Transverse colon (tissue), 4 donors: ENCODE results near the gene ZBTB46.

Experiments used
- POLR2A ChIP-seq: fragments of 450-650 bp; IDR thresholded peaks from one replicate; pipeline ENCODE4 v1.6.1; 2016; ENCODE audit warnings: antibody characterized with exemption, mild to moderate bottlenecking, moderate library complexity
- POLR2AphosphoS5 ChIP-seq, 3 donors: sonication (generic); formaldehyde crosslinking; IDR thresholded peaks; one replicate each; pipeline ENCODE4 v1.6.1; 2016; ENCODE audit warnings: antibody characterized with exemption in 3 of 3
- TF ChIP-seq, protein P1 (sequence below), 5 experiments: fragments of 200-600 bp in 3 of 5; fragments of 450-650 bp in 2 of 5; sonication (generic) in 3 of 5; IDR thresholded peaks; 1 replicate in 2 of 5; 2 replicates in 3 of 5; pipeline ENCODE4 v1.5.1; 2016 to 2017; ENCODE audit warnings: antibody characterized with exemption in 5 of 5, inconsistent platforms in 3 of 5, mild to moderate bottlenecking in 2 of 5, moderate library complexity in 1 of 5

DNA sequence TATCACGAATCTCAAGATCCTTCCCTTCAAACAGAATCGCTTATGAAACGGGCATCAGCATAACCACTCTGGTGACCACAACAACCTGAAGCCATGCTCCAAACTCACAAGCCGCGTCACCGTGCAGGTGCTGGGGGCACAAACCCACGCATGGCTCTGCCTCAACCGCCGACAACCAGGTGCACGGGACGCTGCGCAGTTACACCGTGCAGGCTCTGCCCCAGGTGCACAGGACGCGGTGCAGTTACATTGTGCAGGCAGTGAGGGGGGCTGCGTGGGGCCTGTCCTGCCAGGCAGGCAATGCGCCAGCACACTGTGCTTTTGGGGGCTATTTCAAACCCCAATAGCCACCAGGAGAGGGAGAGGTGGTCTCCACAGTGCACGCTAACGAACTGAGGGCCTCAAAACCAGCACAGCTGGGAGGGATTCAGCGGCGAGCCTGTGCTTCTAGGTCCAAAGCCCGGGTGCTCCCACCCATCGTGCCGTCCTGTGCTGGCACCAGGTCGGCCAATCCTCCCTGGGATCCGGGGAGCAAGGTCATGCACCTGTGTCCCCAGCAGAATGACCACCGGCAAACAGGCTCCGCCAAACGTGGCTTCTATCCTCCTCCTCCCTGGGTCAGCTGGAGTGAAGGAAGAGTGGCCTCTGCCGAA, 35.8 kb downstream of the ZBTB46 start:
- TF ChIP-seq POLR2A (no peak), POLR2AphosphoS5 (IDR thresholded peaks at IDR 0.05) (no peak)
- TF ChIP-seq, protein P1, sequence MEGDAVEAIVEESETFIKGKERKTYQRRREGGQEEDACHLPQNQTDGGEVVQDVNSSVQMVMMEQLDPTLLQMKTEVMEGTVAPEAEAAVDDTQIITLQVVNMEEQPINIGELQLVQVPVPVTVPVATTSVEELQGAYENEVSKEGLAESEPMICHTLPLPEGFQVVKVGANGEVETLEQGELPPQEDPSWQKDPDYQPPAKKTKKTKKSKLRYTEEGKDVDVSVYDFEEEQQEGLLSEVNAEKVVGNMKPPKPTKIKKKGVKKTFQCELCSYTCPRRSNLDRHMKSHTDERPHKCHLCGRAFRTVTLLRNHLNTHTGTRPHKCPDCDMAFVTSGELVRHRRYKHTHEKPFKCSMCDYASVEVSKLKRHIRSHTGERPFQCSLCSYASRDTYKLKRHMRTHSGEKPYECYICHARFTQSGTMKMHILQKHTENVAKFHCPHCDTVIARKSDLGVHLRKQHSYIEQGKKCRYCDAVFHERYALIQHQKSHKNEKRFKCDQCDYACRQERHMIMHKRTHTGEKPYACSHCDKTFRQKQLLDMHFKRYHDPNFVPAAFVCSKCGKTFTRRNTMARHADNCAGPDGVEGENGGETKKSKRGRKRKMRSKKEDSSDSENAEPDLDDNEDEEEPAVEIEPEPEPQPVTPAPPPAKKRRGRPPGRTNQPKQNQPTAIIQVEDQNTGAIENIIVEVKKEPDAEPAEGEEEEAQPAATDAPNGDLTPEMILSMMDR (IDR thresholded peaks at IDR 0.05) = no peak
